NCI-H774 (cell line): ENCODE data around the gene ACSS1.
"Not testable (repeated sequence)": the region's sequence is repeated elsewhere in the genome, so short reads cannot be mapped to it uniquely, and the experiment has no call there.

Experiments used
- DNase-seq: peaks from one replicate; lab custom pipeline; 2025; lab: John Stamatoyannopoulos, UW

The ACSS1 gene

DNA sequence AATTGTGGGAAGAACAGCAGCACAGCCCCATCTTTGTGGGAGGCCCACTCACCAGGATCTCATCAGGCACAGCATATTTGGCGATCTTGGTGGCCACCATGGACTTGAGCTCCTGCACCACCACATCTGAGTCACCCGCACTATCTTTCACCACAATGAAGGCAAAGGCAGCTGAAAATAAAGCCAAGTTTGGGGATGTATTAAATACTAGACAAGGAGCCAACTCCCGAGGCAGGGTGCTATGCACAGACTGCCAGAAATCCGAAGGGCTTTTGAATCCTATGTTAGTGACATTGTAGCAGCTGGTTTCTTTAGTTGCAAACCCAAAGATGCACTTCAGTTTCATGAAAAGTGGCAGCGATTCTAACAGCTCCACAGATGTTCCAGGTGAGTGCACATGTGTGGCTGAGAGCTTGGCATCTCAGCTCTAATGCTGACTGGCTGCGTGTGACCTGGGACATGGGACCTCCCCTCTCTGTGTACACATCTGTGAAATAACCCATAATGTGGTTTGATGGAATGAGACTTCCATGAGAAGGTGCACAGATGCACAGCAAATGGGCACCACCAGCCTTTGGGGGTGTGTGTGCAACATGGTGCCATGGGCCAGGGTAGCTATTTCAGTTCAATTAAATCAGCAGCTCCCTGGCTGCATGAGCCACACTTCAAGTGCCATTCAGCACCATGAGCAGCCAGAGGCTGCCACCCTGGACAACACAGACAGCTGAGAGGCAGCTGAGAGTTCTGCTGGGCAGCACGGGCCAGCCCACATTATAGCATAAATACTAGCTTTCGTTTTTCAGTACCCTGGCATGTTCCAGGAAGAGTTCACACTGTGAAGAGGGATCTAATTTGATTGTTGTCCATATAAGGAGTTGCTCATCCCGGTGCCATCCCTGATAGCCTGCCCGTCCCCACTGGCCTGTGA is 48.5 kb downstream of the ACSS1 start:
- DNase-seq, result no peak

DNA sequence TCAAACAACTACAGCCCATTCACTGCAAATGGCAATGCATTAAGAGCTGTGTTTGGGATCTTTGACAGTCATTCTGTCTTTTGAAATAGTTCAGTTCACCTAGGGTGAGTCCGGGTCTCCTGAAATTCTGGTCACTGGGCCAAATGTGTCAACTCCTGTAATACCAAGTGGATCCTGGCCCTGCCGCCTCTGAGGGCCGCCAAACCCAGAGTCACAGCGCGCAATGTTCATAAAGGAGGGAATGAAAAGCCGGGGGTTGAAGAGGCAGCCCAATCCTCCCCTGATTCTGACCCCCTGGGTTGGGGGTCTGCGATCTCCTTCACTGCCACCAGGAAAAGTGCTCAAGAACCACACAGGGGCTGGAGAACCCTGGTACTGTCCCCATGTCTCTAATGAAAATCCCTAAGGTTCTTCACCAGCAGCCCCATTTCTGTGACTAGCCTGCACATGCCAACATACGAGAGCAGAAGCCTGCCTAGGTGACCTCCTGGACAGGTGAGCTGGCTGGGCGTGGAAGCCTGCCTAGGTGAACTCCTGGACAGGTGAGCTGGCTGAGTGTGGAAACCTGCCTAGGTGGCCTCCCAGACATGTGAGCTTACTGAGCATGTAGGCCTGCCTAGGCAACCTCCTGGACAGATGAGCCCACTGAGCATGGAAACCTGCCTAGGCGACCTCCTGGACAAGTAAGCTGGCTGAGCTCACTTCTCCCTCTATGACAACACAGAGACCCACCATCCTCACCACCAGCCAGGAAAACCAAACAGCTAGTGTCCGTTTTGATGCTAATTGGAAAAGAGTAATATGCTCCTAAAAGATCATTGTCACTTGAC is 49.3 kb downstream of the ACSS1 start:
- no peak for DNase-seq

DNA sequence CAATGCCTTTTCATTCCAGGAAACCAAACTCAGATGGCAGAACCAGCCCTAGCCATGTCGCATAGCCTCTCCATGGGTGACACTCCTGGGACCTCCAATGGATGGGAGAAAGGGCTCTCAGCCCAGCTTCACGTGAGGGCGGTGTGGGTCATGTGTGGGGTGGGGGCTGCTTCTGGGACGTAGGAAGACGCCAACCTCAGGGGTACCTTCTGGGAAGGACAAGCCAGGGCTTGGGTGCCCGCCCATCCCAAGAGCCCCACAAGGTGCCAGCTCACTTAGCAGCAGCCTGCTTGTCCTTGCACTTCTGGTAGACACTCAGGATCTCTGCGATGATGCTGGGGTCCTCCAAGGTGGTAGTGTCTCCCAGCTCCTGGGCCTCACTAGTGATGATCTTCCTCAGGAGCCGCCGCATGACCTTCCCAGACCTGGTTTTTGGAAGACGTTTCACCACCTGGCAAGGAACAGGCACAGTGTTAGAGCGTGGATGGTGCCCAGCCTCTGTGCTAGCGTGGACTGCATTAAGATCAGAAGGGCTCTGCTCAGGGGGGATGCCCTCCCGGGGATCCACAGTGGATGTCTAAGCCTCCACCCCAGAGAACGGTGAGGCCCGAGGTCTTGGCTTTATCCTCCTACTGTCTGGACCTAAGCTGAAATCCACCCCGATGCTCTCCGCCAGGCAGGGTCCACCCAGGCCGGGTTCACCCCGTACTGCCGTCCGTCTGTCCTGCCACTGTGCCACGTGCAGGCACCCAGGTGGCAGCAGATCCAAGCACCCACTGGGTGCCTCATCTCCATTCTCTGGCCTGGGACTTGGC is 50.2 kb downstream of the ACSS1 start:
- no peak for DNase-seq

DNA sequence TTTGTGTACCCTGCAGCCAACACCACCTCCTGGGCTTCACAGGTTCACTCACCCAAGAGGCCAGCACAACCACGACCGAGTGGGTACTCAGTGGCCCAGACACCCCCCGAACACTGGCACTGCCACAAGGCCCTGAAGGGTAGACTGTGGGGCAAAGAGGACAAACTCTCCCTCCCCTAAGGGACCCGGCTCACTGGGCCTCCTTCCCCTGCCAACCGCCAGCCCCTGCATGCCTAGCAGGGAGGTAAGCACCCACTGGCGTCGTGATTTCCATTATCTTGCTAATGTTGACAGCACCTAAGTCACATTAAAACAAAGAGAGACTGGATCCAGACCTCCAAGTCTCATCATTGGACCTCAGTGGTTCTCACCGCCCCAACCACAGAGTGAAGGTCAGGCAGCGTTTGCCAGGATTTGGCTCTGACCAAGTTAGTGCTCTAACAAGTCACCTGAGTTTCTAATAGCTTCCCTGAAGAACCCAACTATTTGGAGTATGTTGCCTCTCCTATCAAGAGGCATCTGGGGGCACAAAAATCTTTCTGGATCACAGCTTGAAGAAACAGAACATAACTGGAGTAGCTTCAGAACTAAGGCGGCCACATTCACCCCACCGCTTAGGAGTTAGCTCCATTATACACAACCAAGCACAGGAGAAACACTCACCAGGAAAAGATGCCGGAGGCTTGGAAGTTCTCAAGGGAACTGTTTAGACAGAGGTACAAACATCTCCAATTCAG is 51.3 kb downstream of the ACSS1 start:
- no peak for DNase-seq

DNA sequence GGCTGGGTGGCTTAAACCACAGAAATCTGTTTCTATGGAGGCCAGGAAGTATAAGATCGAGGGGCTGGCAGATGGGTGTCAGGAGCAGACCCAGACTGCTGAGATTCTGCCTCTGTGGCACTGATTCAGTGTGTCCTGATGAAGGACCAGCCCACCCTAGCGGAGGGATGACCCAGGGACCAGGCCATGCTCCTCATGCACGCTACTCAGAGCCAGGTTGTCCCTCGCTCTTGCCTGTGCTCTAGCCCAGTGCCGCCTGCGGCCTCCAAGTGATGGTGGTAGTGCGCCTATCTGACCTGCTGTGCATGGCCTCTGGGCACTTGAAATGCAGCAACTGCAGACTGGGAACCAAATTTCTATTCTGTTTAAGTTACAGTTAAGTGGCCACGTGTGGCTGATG is 52.3 kb downstream of the ACSS1 start:
- no peak for DNase-seq

DNA sequence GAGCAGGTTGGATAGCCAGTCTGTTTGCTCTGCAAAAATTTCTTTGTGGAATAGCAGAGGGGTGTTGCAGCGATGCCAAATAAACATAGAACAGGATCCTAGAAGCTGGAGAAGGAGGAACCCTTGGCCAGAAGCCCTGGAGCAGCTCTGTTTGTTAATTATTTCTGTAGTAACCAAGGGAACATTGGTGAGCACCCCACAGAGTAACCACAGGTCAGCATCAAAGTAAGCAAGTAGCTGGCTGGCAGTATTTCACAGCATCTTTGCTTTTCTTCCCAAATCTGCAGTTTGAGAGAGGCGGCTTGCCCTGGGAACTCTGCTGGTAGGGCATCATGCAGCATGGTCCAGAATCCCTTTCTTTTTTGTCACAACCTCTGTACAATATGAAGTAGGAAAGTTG is 52.7 kb downstream of the ACSS1 start:
- DNase-seq, result no peak

DNA sequence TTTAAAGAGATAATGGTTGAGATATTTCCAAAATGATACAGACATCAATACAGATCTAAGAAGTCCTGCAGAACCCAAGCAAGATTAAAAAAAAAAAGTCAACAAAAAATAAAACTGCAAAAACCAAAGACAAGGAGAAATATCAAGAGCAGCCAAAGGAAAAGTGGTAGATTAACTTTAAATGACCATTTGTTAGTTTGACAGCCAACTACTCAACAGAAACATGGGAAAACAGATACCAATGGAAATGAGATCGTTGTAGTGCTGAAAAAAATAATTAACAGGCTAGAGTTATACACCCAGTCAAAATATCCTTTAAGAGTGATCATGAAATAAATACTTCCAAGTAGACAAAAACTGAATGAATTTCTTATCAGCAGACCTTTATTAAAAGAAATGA is 54.9 kb downstream of the ACSS1 start:
- DNase-seq, result no peak

DNA sequence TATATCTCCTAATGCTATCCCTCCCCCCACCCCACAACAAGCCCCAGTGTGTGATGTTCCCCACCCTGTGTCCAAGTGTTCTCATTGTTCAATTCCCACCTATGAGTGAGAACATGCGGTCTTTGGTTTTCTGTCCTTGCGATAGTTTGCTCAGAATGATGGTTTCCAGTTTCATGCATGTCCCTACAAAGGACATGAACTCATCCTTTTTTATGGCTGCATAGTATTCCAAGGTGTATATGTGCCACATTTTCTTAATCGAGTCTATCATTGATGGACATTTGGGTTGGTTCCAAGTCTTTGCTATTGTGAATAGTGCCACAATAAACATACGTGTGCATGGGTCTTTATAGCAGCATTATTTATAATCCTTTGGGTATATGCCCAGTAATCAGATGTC is 56.6 kb downstream of the ACSS1 start:
- DNase-seq, result not testable (repeated sequence)

DNA sequence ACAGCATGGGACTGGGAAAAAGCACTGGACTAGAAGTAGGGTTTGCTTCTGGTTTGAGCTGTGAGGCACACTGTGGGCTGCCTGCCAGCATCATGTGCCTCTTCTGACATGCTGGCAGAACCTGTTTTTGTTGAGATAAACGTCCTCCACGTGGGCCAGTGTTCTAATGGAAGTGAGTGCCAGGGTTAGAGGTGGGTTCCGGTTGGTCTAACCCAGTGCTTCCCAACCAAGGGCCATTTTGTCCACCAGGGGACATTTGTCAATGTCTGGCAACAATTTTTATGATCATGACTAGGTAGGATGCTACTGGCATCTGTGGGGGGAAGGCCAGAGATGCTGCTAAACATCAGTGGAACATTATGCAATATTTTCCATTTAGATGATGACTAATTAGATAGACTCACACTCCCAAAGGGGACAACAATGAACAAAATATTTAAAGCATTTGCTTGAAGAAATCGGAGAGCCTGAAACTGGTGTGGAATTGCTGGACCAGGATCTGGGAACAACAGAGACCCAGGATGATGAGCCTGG is 57.6 kb downstream of the ACSS1 start:
- DNase-seq, result peak; percentile 17

DNA sequence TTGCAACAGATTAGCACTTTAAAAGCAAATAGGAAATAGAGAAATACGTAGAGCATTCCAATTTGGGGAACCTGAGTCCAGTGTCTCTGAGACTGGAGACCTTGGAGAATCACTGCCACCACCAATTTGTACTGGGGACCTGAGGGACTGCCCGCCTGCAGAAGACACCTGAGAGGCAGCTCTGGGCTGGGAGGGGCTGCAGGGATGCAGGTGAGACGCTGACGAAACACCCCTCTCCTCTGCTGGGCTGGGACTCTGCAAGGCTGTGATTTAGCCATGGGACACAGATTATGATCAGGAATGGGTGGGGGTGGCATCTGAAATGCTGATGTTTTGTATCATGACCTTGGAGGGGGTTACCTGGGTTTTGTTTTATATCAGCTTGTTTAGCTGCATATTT is 58.4 kb downstream of the ACSS1 start:
- DNase-seq, result no peak

DNA sequence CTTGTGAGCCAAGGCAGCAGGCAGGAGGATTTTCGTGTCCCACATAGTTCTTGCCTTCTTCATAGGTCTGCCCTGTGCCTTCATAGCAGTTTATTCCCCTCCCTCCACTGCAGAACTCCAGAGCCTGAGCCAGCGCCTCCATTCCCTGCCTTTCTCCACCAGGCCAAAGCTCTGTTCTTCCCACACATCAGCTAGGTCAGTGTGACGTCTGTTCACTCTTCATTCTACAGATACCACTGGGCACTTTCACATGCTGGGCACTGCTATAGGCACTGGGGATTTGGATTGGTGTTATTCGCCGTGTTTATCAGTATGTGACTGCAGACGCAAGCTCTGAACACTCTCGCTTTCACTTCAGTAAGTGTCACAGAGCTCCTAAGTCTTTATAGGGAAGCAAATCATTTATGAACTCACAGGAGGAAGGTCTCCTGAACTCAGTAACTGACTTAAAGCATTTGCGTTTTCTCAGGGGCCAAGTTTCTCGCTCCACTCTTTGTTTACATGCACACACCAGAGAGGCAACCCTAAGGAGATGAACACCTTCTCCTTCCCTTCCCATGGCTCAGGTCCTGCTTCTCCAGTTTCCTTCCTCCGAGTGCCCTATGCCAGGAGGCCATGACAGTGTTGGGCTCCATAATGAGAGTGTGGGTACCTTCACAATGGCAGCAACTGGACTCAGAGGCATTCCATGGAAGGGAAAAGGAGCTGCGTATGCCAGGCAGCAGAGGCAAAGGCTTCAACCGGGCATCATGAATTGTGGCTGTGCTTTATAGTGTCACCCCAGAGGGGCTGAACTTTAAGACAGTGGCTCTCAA is 59.1 kb downstream of the ACSS1 start:
- DNase-seq, result no peak

DNA sequence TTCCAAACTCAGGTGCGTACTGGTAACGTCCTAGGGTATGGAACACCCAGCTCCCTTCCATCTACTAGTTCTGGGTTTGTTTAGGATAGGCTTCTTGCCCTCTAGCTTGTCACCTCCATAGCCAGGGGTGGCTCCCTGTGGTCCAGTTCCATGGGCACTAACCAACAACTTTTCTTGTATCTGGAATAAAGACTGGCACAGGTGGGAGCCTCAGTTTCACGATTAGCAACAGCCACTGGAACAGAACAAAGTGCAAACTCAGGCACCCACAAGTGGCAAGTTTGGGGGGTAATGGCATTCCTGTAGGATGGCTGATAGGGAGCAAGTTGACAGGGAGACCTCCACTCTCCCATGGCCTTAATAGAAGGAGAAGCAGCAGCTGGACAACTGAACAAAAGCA is 59.8 kb downstream of the ACSS1 start:
- no peak for DNase-seq

DNA sequence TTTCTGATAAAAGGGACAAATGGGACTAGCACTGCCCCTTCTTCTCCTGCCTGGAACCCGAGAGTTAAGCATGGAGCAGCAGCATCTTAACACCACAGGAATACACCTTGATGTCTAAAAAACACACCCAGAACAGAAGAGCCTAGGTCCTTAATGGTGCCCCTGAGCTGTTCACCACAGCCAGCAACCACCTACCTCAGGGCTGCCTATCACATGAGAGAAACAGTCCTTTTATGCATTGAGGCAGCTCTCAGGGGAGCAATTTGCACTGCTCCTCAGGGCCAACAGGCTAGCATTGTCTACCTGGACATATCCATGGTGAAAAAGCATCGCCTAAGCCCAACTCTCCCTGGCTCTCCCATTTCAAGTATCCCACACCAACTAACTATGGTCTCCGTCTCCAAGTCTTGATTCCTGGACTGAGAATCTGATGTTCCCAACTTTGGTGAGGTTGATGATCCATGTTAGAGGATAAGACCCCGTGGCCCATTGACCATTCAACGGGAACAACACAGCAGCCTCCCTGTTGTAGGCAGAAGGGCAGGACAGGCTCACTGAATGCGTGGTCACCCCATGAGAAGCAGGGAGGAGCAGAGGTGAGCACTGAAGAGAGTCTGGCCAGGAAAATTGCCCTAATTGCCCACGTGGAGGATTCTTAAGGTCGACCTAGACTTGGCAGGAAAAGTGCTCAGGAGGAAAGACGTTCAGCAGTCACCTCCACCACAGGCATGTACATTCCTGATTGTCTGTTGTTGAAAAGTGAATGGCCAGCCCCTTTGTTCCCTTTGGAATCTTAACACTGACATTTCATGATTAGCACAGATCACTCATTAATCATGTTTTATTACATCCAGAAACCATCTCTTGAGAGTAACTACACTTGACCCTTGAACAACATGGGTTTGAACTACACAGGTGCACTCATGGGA is 61.2 kb downstream of the ACSS1 start:
- no peak for DNase-seq

DNA sequence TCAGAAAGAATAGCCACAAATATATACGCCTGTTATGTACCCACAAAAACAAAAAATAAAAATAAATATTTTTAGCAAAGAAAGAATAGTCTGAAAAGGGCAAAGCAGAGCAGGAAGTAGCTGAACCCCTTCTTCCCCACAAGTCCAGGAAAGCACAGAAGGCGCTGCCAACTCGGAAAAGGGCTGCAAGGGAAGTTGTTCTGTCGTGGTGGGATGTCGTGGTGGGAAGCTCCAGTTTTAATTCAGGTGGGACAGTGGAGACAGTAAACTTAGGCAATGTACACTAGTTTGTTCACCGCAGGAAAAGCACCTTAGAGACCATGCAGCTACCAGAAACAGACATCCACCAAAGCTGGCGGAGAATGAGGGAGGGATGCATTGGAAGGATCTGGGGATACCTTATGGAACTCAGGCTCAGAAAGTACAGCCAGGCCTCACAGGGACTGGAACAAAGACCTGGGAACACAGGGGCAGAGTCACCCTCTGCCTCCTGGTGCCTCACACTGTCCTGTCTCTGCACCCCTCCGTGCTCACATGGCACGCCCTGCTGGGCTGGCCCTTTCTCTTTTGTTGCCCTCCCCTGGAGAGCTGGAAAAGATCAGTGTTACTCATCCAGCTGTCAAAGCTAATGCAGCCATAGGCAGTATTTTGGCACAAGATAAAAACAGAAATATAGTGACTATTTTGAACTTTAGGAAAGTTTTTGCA is 62.0 kb downstream of the ACSS1 start:
- no peak for DNase-seq

DNA sequence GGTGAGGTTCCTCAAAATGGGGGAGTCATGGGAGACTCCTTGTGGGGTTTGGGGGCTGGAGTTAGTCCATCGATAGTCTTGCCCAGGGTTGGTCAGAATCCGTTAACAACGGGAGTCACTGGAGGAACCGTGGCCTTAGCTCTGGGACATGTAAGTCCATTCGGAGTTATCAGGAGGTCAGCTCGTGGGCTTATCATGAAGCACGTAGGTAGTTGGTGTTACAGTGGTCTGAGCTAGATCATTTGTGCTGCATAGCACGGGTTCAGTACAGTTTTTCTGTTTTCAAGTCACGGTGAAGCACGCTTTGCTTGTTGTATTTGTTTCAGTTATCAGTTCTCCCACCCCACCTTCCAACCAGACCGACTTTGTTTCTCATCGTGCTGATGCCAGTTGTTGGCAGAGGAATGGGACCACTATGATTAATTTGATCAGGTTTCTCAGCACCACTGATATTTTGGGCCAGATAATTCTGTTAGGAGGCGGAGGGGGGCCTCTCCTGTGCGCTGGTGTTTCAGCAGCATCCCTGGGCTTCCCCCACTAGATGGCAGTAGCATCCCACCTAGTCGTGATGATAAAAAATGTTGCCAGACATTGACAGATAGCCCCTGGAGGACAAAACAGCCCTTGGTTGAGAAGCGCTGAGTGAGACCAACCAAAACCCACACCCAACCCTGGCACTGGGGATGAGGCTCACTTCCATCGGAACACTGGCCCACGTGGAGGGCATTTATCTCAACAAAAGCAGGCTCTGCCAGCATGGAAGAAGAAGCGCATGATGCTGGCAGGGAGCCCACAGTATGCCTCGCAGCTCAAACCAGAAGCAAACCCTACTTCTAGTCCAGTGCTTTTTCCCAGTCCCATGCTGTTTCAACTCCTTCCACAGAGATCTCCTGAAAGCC is 63.2 kb downstream of the ACSS1 start:
- peak; percentile 64 for DNase-seq

DNA sequence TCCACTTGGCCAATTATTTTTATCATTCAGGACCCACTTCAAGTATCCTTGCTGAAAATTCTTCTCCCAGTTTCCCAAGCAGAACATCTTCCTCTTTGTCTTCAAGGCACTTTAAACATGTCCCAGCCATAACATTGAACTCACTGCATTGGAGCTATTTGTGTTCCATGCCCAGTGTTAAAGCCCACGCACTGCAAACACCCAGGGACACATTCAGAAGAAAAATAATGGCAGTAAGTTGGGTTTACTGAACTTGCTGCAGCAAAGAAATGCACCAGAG is 63.8 kb downstream of the ACSS1 start:
- no peak for DNase-seq

DNA sequence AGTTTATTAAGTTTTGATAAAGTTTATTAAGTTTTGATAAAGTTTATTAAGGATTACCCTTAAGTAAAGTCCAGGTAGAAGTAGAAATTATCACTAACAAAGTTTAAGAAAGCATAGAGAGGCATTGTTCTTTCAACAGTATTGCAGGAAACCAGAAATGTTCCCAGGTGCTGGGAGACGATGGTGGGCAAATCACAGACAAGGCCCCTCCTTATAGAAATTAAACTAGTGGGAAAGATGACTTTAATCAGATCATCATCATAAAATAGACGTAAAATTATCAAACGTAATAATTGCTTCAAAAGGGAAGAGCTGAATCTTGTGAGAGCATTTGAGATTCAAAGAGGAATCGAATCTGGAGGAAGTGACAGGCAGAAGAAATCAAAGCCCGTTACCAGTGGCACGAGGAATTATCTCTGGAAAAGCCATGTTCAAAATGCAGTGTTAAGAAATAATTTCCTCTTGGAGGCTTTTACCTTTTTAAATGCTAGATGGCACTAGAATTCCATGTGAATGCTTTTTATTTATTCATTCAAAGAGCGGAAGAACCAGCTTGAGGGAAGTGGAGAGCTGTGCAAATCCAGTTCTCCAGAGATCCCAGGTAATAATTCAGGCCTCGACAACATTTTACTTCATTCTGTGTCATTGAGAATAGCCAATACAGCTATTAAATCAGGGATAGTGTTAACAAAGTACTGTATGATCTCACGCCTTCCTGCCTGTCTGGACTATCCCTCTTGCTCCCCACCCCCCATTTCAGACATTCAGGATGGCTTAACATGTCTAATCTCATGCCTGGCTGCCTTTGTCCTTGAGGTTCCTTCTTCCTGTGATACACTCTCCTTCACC is 64.4 kb downstream of the ACSS1 start:
- DNase-seq, result no peak
